ENCODE results near the gene PLEKHA7. TPM values are rescaled to one million over a fixed set of nuclear protein-coding genes. Genes with fewer than 3 reads are reported as not detected.

PLEKHA7 gene
- total and polyA plus RNA-seq, 2 of the 8 experiments (the other 6 are each of a cell fraction or from before 2014, with no cell fraction given): 11.4 to 25.6 TPM

GRCh38 chr11:16945671-16946469 is 68.3 kb downstream of the PLEKHA7 start (continued):
- TF ChIP-seq ATF2 (IDR thresholded peaks at IDR 0.05; ENCODE audit: low read length): no peak
- no peak for TF ChIP-seq SIRT6 (IDR thresholded peaks at IDR 0.05; ENCODE audit: low read length)
- no peak for TF ChIP-seq USF2 (IDR thresholded peaks at IDR 0.05; ENCODE audit: low read length)
- no peak for TF ChIP-seq FOSL1 (IDR thresholded peaks at IDR 0.05; ENCODE audit: insufficient read depth, low read depth, low read length)
- TF ChIP-seq MAFK (IDR thresholded peaks at IDR 0.05; ENCODE audit: low read depth, low read length): no peak
- TF ChIP-seq SP2 (IDR thresholded peaks at IDR 0.05; ENCODE audit: low read length): no peak
- TF ChIP-seq CTBP2 (IDR thresholded peaks at IDR 0.05; ENCODE audit: borderline replicate concordance, insufficient read depth, insufficient read length, low read length): no peak
- no peak for TF ChIP-seq KDM1A (IDR thresholded peaks at IDR 0.05; ENCODE audit: borderline replicate concordance, low read length)
- TF ChIP-seq TBP (IDR thresholded peaks at IDR 0.05; ENCODE audit: low read depth, low read length): no peak
